HepG2 (cell line): Measurements from ENCODE around the gene CD58. TPM values are rescaled to one million over a fixed set of nuclear protein-coding genes. Genes with fewer than 3 reads are reported as not detected.

Experiments used
- BCL6 ChIP-seq: IDR thresholded peaks from 2 replicates; pipeline ENCODE4 v1.6.1; 2016; ENCODE audit warnings: missing genetic modification reagents, missing compliant biosample characterization
- DMAP1 ChIP-seq: IDR thresholded peaks from 2 replicates; pipeline ENCODE4 v1.6.1; 2016
- GTF3A ChIP-seq: sonication (generic); formaldehyde crosslinking; conservative IDR thresholded peaks from 2 replicates; pipeline ENCODE4 v1.4.0; 2020; ENCODE audit warnings: mild to moderate bottlenecking, missing genetic modification reagents
- HMGXB3 ChIP-seq: sonication (generic); formaldehyde crosslinking; IDR thresholded peaks from 2 replicates; pipeline ENCODE4 v1.4.0; 2020; ENCODE audit warnings: missing genetic modification reagents, borderline replicate concordance
- HNRNPL ChIP-seq: fragments of 200-400 bp; formaldehyde crosslinking; IDR thresholded peaks from 2 replicates; pipeline ENCODE4 v1.6.1; 2017; ENCODE audit warnings: mild to moderate bottlenecking, low read depth, low read length
- KDM5B ChIP-seq: sonication (generic); formaldehyde crosslinking; IDR thresholded peaks from 2 replicates; pipeline ENCODE4 v1.4.0; 2020; ENCODE audit warnings: missing genetic modification reagents, mild to moderate bottlenecking, borderline replicate concordance
- MLXIP ChIP-seq: sonication (generic); formaldehyde crosslinking; IDR thresholded peaks from 2 replicates; pipeline ENCODE4 v1.9.0; 2021; ENCODE audit warnings: missing genetic modification reagents, borderline replicate concordance
- NR1H2 ChIP-seq: sonication (generic); formaldehyde crosslinking; IDR thresholded peaks from 2 replicates; pipeline ENCODE4 v1.8.1; 2022; ENCODE audit warnings: low read depth, missing genetic modification reagents, borderline replicate concordance
- RBM39 ChIP-seq: fragments of 200-400 bp; formaldehyde crosslinking; IDR thresholded peaks from one replicate; pipeline ENCODE4 v1.6.1; 2018; ENCODE audit warnings: antibody characterized with exemption, mild to moderate bottlenecking, low read depth, low read length; ENCODE audit not compliant: poor library complexity, severe bottlenecking
- RORA ChIP-seq: sonication (generic); formaldehyde crosslinking; IDR thresholded peaks from 2 replicates; pipeline ENCODE4 v1.5.0; 2020; ENCODE audit warnings: mild to moderate bottlenecking, missing genetic modification reagents, moderate library complexity
- STAG1 ChIP-seq: sonication (generic); formaldehyde crosslinking; IDR thresholded peaks from 2 replicates; pipeline ENCODE4 v1.4.0; 2020; ENCODE audit warnings: missing genetic modification reagents
- TFDP1 ChIP-seq: IDR thresholded peaks from 2 replicates; pipeline ENCODE4 v1.6.1; 2016; ENCODE audit warnings: missing compliant biosample characterization, missing genetic modification reagents, borderline replicate concordance
- ZNF296 ChIP-seq: sonication (generic); formaldehyde crosslinking; conservative IDR thresholded peaks from 2 replicates; pipeline ENCODE4 v1.5.0; 2020; ENCODE audit warnings: mild to moderate bottlenecking, missing genetic modification reagents
- ZNF337 ChIP-seq: sonication (generic); formaldehyde crosslinking; IDR thresholded peaks from 2 replicates; pipeline ENCODE4 v1.5.1; 2020; ENCODE audit warnings: missing genetic modification reagents, low read depth, mild to moderate bottlenecking, borderline replicate concordance
- ZNF484 ChIP-seq: sonication (generic); formaldehyde crosslinking; IDR thresholded peaks from 2 replicates; pipeline ENCODE4 v1.5.1; 2020; ENCODE audit warnings: mild to moderate bottlenecking, low read depth, missing genetic modification reagents, borderline replicate concordance
- ZNF501 ChIP-seq: sonication (generic); formaldehyde crosslinking; IDR thresholded peaks from 2 replicates; pipeline ENCODE4 v1.5.1; 2020; ENCODE audit warnings: mild to moderate bottlenecking, moderate library complexity, missing genetic modification reagents
- ZNF615 ChIP-seq: sonication (generic); formaldehyde crosslinking; IDR thresholded peaks from 2 replicates; pipeline ENCODE4 v1.5.0; 2020; ENCODE audit warnings: mild to moderate bottlenecking, missing genetic modification reagents, borderline replicate concordance
- ZNF660 ChIP-seq: sonication (generic); formaldehyde crosslinking; IDR thresholded peaks from 2 replicates; pipeline ENCODE4 v1.5.1; 2020; ENCODE audit warnings: mild to moderate bottlenecking, low read depth, missing genetic modification reagents, borderline replicate concordance
- ZNF770 ChIP-seq: sonication (generic); formaldehyde crosslinking; IDR thresholded peaks from 2 replicates; pipeline ENCODE4 v1.5.0; 2020; ENCODE audit warnings: mild to moderate bottlenecking, missing genetic modification reagents
- ZSCAN12 ChIP-seq: sonication (generic); formaldehyde crosslinking; IDR thresholded peaks from 2 replicates; pipeline ENCODE4 v1.9.0; 2021; ENCODE audit warnings: mild to moderate bottlenecking, missing genetic modification reagents
- polyA plus RNA-seq, 8 experiments: library from polyadenylated mRNA; depleted of rRNA in 3 of 8; stranded (reverse) in 7 of 8; unstranded in 1 of 8; fragments of >200 nt; fragmentation: Illumina TruSeq in 4 of 8; extraction: Trizol in 4 of 8; gene quantifications; 2 replicates each; pipeline versions ENCODE4 v1.2.1 to v1.2.3, GENCODE V29; 2011 to 2016; ENCODE audit warnings: low read depth in 4 of 8, missing spikeins in 1 of 8, mixed read lengths in 1 of 8; ENCODE audit not compliant: insufficient read depth in 1 of 8
- total RNA-seq, 5 experiments: library from RNA; depleted of rRNA; stranded (reverse); fragments of >200 nt; fragmentation: Illumina TruSeq; extraction: Trizol; gene quantifications; 2 replicates each; pipeline ENCODE4 v1.2.3, GENCODE V29; 2016; ENCODE audit warnings: low read depth in 1 of 5

Gene CD58
- total and polyA plus RNA-seq, 2 of the 13 experiments (the other 11 are each of a cell fraction or from before 2014, with no cell fraction given), result 9.4 to 13.5 TPM

- TF ChIP-seq MLXIP (CRISPR knock-in tag) (no peak), RORA (CRISPR knock-in tag) (no peak), HNRNPL (no peak), BCL6 (CRISPR knock-in tag) (peak; percentile 95), ZNF615 (CRISPR knock-in tag) (no peak), KDM5B (no peak), NR1H2 (CRISPR knock-in tag) (no peak), ZSCAN12 (CRISPR knock-in tag) (no peak), ZNF770 (CRISPR knock-in tag) (no peak), ZNF484 (CRISPR knock-in tag) (no peak), ZNF501 (CRISPR knock-in tag) (no peak), STAG1 (CRISPR knock-in tag) (0 out of 2 replicates have a peak, but pooled peaks have one; percentile 7), HMGXB3 (CRISPR knock-in tag) (no peak), ZNF337 (CRISPR knock-in tag) (no peak), TFDP1 (CRISPR knock-in tag) (peak; percentile 40; the same call in 1 of the 2 replicates), ZNF296 (CRISPR knock-in tag) (no peak), GTF3A (no peak), ZNF660 (CRISPR knock-in tag) (no peak), DMAP1 (peak; percentile 47; the same call in 1 of the 2 replicates), RBM39 (no peak)
Measured at GRCh38 chr1:116489231-116489697, 81.6 kb downstream of the CD58 start (continued).
